ENCODE measurements around the gene CXXC4. TPM values are rescaled to one million over a fixed set of nuclear protein-coding genes. Genes with fewer than 3 reads are reported as not detected.

The CXXC4 gene
- polyA plus RNA-seq (2014; cell fraction: cytosol; rRNA removed): 12.5 and 14.0 TPM in 2 replicates
- 18.8 and 45.3 TPM in 2 replicates for polyA plus RNA-seq (2014; cell fraction: nucleus; rRNA removed)

DNA sequence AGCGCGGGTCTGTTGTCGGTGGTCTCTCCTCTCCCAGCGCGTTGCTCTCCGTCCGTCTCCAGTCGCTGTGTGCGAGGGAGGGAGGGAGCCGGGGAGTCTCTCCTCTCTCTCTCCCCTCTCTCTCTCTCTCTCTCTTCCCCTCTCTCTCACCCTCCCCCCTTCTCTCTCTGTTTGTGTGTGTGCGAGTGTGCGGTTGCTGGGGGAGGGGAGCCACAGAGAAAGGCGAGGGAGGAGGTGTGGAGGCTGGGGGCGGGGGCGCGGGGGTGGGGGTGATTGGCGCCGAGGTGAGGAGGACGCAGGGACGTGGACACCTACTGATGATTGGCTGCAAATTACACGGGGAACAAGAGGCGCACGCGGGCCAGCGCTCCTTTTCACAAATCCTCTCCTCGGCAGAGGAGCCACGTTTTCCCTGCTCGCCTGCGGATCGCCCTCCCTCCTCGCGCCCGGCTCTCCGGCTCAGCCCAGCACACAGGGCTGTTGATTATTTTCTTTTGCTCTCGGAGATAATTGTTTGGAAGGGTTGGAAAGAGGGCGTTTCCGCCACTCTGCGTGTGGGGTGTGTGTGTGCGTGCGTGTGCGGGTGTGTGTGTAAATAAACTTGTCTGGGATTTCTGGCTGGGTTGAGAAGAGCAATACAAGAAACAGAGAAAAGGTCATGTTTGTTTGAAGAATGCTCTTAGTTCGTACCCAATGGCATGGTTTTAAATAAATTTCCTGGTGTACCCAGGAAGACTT is at the start of gene CXXC4:
Gene CXXC4 (minus strand): TSS at position 73 of the 738 bp plus-strand sequence. CDS start 3,092 bp downstream, outside the sequence.
- peak; percentile 95 for DNase-seq (ENCODE audit: low spot score)

DNA sequence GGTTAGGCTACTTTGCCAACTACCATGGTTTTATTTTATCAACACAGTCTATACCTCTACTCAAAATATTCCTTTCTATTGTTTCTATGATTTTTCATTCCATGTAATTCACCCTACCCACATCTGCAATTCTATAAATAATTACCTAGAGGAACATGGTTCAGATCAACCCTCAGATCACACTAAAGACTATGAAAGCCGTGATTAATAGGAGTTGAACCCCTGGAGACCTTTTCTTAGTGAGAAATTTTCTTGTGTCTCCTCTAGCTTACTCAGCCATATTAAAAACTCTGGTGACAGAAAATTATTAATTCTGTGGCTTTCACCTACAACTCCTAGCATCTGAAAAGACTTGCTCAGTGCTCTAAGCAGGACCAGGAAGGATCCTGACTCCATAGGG is 38.5 kb upstream of the CXXC4 start:
- DNase-seq (ENCODE audit: low spot score): no peak

DNA sequence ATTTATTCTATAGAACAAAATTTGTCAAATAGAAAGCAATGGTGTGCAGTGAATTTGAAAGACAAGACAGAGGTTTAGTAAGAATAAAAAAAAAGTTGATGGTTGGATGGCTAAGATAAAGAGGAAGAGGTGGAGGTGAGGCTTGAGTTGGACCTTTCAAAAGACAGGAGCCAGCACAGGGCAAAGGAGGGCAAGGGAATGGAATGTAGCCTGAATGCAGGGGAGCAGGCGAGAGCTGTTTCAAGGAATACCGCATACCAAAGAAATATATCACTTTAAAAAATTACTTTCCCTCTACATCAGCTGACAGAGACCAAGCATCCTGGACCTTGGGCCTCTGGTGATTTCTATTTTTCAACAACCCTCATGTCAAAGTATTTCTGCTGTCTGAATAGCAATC is 38.0 kb upstream of the CXXC4 start:
- no peak for DNase-seq (ENCODE audit: low spot score)

DNA sequence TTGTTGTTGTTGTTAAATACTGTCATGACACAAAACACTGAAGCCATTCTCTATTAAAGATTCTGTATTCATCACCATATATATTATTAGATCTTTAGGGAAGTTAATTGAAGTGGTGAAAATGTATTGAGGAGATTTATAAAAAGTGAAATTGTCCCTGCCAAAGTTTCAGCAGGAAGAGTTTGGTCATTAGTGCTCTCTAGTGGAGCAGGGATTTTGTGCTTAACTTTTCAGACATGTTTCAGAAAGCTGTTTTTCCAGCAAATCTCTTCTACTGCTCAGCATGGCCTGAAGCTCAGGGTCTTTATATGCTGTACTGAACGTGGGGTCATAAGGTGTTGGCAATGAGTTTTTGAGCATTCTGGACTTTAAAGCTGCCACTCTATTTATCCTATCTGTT is 36.7 kb upstream of the CXXC4 start:
- DNase-seq (ENCODE audit: low spot score): no peak

DNA sequence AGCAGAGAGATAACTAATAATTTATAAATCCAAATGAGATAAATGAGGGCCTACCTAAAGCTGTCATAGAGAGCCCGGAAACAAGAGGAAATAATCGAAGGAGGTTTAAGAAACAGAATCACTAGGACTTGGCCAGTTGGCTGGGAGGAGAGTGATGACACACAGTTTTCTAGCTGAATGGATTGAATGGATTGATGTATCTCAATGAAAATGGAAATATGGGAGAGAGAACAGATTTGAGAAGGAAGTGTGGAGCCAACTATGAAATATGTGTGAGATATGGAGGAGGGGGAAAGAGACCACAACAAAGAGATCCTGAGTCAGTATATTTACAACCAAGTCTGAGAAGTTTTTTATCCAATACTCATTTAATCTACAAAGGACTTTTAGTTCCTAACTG is 35.7 kb upstream of the CXXC4 start:
- no peak for DNase-seq (ENCODE audit: low spot score)

DNA sequence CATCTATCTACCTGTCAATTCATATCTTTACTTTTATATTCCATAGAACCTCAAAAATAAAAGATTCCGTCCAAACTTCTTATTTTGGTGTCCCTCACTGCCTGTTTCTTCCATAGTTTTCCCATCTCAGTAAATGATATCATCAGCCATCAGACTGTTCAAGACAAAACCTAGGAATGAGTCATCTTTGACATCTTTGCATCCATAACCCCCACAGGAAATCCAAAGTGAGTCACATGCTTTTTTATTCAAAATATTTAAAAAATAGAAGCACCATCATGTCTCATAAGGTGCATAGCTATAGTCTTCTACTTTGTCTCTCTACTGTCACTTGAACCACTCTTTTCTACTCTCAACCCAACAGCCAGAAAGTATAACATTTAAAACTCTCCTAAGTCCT is 29.9 kb upstream of the CXXC4 start:
- no peak for DNase-seq (ENCODE audit: low spot score)

DNA sequence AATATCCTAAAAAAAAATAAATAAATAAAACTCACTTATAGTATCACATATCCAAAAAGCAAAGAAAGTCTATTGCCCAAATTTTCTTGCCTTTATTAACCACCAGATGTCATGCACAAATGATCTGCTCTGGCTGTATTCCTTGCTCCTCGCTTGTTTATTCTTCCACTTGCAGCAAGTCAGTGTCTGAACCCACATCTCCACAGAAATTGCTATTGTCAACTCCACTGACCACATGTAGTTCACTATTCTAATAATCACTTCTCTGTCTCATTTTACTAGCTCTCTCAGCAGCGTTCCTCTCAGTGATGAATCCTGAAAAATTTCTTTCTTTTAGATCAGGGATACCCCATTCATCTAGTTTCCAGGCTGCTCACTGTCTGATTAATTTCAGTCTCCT is 29.3 kb upstream of the CXXC4 start:
- no peak for DNase-seq (ENCODE audit: low spot score)

DNA sequence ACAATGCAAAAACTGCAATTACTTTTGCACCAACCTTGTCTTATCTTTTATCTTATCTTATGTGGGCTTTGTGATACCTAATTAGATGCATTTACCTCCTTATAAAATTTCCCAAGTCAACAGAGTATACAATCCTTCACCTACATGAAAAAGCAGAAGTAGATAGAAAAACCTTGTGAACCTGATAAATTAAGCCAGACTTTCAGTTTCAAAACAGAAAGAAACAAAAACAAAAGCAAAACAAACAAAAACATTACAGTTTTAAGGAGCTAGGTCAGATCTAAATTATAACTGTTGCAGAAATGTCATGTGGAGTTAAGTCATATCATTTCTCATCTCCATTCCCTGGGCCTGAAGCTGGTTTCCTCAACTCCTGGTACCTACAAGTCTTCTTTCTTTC is 24.9 kb upstream of the CXXC4 start:
- no peak for DNase-seq (ENCODE audit: low spot score)

DNA sequence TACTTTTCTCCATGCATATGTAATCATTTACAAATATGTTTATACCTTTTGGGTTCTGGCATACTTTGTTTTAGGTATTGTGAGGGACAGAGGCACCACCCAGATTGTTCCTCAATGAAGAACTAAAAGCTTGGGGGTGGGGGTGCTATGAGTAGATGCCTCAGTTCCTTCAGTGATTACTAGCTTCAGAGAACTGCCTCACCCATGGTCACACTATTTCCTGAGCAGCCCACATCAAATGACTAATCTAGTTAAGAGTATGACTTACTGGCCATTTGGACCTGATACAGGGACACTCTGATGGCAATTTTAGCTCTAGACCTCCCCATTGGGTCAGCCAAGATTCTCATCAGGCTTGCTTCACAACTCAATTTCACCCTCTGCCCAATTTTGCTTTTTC is 22.2 kb upstream of the CXXC4 start:
- DNase-seq (ENCODE audit: low spot score): no peak

DNA sequence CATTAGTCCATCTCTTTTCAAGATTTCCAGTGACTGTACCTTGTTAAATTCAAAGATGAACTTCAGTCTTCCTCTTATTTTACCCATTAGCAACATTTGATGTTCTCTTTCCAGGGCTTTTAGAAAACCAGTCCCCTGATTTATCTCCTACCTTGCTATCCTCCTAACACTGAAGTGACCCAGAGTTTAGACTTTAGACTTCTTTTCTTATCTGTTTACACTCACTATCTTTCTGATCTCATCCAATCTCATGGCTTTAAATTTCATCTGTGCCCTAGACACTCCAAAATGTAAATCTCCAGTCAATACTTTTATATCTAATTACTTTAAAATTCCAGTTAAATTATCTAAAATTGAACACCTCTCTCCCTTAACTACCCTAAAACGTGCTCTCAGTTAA is 13.5 kb upstream of the CXXC4 start:
- DNase-seq (ENCODE audit: low spot score): no peak

DNA sequence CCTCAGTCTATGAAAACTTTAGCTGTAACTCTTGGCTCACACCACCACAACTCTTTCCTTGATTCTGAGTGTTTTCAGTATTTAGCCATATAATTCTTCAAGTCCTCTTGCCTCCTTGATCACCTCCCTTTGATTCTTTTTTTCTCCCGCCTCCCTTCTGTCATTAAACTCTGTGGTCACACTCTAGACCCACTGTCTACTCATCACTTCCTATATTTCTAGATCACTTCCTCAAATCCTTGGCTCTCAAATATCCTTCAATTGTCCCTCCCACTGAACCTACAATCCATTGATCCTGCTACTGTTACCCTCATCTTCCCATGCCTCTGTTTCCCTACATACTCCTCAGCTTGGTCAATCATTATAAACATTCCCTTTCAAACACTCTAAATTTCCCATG is 12.4 kb upstream of the CXXC4 start:
- no peak for DNase-seq (ENCODE audit: low spot score)

DNA sequence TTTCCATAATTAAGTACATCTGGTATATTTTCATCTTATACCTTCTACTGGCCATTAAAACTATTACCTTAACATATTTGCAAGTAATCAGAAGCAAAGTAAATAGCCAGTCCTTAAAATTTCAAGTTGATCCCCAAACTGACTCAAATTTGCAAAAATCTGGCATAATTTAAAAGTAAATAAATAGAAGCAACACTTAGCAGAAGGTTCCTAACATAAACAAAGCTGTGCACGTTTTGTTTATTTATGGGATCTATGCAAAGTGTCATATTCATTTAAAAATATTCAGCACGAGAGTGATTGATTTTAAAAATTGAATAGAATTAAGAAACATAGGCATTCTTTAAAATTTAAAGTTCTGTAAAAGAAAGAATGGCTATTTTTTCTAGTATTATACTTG is 9.8 kb upstream of the CXXC4 start:
- DNase-seq (ENCODE audit: low spot score): no peak

DNA sequence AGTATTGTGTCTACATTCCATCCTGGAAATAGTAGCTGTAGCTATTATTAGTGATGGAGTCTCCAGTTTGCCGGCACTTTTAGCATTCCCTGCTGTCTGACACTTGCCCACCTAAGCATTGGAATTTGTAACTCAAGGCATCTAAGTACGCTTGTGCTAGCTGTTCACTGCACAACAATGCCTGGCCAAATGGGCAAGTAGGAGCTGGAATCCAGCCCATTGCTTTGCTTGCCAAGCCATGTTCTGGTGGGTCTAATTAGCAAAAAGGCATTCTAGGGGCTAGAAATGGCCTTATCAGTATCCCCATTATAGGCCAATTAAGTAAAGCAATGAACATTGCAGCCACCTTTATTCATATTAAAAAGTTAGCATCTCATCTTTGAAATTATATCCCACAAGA is 7.8 kb upstream of the CXXC4 start:
- DNase-seq (ENCODE audit: low spot score): no peak

DNA sequence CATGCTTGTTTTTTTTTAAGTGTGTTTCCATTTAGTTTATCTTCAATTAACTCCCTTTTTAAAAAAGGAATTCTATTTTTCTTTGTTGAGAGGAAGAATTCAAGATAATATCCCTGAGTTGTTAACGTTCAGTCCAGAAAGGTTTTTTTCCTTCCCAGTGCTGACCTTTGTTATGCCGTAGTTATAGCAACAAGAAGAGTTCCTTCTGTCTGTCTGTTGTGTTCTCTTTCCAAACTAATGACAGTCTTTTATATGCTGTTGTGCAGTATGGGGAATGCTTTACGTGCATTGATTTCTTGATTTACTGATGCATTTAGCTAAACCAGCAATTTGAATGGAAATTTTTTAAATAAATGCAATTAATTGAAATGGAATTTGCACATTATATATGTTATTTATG is 6.6 kb upstream of the CXXC4 start:
- no peak for DNase-seq (ENCODE audit: low spot score)

DNA sequence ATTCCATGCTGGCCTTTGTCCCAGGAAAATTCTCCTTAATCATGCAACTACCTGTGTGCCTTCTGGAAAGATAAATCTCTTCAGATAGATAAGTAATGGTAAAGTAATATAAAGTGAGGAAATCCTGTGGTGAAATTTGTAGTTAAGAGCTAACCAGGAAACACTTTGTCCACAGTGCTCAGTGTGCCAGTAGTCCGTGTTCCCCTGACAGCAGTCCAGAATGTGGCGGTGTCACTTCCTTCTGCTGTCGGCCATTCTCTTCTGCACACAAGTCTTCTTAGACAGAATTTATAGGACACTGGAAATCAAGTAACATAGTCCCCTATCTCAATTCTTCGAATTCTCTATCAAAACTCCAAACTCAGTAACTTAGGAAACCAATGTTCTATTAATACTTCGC is 5.7 kb upstream of the CXXC4 start:
- no peak for DNase-seq (ENCODE audit: low spot score)

DNA sequence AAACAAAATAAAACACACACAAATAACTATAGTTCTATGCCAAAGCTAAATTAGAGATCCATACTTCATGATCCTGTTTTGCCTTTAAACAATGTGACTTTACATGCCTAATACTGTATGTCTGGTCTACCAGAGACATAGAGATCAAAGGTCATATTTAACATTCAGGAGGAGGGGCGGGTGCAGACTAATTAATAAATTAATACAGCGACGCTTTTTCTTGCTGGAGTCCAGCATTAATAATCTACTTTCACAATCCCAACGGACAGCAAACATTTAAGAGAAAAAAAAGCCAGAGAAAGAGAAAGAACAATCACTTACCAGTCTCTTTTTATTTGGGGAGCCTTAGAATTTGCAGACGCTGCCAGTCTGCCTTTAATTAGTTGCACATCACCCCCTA is 509 bp downstream of the CXXC4 start:
- no peak for DNase-seq (ENCODE audit: low spot score)

DNA sequence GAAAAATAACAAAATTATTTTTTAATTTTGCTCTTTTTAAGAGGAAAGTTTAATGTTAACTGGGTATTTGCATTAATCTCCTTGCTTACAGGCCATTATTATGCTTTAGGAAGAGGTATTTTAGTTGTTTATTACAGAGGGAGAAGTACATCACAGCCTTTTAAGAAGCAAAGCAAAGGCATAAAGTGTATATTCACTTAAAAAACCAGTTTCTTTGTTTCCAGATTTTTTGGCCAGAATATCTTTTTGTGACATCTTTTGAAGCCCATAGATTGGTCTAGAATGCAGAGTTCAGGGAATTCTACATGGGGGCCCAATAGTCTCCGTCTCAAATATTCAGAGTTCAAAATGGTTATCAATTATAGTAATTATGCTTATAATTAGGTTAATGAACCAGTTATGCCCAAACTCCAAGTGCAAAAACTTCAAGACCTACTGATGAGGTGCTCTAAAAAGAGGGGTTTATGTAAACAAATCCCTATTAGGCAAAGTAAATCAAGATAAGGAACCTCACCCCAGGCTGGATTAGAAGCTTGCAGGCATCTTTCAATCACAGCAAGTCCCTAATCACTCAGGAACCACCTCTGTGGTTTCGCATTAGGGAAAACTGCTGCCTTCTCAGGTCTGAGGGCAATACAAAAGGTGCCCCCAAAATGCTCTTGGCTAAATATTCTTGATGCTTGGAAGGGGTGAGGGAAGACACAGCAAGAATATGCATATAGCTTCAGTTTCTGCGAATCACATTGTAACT is 1.4 kb downstream of the CXXC4 start:
- DNase-seq (ENCODE audit: low spot score): no peak

DNA sequence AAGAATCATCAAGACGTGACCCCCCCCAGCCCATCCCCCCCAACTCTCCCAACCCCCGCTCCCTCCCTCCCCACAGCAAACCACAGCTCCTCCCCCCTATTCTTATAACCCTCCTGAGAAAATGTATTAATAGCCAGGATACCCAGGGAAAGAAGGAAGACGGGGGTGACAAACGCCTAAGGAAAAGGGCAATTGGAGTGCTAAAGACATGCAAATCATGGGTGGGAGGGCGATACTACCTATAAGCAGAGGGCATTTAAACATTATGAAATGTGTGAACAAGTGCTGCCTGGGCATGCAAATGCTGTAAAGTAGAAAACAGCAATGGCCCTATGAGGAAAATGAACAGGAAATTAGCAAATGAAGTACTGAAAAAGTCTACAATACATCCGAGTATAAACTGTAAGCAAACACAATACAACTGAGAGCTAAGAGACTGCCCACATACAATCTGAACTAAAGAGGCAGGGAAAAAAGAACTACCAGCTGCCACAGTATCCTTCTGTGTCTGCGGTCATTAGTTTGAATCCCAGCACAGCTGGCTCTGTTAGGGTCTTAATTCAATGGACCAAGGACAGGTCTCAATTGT is 2.4 kb downstream of the CXXC4 start:
- DNase-seq (ENCODE audit: low spot score): peak; percentile 71

DNA sequence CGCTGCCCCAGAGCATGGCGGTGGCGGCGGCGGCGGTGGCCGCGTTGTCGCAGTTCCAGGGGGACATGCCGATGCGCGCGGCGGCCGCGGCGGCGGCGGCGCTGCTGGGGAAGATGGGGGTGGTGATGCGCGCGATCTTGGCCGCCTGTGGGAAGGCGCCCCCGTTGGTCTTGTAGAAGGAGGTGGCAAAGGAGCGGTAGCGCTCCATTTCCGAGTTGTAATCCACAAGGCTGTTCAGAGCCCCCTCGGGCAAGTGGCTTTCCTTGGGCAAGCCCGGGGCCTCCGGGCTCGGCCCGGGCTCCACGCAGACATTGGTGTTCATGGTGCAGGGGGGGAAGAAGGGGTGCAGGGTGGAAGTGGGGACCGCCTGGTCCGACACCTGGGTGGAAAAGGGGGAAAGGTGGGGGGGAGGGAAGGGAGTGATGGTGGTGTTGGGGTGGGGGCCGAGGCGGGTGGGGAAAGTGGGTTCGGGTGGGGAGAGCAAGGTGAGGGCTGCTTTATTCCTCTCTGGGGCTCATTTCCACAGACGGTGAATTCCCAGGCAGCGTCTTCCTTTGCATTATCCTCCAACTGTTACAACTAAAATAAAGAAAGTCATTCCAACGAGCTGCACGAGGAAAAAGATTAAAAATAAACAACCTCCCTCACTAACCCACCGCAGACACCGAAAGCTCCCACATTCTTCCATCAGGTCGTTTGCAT is 3.1 kb downstream of the CXXC4 start:
- DNase-seq (ENCODE audit: low spot score): peak; percentile 45

DNA sequence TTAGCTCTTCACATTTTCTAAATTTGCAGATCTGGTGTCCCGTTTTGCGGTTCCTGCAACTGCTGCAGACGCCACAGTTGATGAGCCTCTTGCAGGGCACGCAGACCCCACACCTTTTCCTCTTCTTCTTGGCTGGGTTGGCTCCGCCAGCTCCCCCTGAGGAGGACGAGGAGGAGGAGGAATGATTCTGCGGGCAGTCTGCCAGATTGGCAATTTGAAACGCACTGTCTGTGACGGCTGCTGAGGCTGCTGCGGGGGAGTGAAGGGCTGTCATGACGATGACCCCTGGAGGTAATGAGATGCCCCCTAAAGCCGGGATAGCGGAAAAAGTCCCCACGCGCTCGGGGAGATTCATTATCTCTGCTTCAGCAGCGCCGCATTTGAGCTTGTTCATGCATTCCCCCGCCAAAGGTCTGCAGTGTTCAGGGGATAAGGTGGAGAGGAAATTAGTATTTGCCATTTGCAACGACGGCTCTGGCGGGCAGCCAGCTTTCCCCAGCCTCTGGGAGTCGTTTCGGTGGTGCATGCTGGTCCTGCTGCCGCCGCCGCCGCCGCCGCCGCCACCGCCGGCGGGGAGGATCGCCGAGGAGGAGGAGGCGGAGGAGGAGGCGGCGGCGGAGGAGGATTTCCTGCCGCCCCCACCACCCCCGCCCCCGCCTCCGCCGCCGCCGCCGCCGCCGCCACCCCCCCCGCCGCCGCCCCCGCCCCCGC is 3.8 kb downstream of the CXXC4 start:
- DNase-seq (ENCODE audit: low spot score): peak; percentile 87

DNA sequence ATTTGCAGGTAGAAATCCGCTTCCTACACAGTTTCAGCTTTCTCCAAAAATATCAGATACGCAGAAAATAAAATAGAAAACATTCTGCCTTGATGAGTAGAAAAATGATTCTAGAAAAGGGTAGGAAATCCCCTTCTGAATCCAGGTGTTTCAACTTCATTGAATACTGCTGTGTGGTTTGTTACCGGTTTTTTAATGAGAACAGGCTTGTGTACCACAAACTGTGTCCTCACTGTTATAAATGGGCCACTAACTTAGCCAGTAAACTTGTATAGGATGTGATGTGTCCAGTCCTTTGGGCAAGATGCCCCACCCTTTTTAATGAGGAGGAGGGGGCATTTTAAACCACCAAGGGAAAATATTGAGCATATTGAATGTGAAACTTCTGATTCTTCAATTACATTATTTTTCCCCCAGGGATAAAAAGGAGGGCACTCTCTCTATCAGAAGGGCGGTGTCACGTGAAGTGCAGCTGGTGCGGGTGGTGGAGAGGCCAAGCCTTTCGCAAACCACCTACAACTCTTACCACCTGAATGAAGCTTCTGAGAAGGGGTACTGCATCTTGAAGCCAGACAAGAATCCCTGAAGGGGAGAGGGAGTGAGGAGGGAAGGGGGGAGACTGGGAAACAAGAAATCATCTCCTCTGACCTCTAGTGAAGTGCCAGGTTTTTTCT is 4.5 kb downstream of the CXXC4 start:
- DNase-seq (ENCODE audit: low spot score): no peak

All from SK-N-DZ (cell line).